Islet precursor cell (in vitro differentiated cells): Measurements from ENCODE around the gene GABARAPL2.
"Not testable (repeated sequence)": the region's sequence is repeated elsewhere in the genome, so short reads cannot be mapped to it uniquely, and the experiment has no call there.

ENCODE experiments used
- DNase-seq: peaks from one replicate; pipeline ENCODE4 v3.0.0-alpha.2; 2018

GABARAPL2 gene

DNA sequence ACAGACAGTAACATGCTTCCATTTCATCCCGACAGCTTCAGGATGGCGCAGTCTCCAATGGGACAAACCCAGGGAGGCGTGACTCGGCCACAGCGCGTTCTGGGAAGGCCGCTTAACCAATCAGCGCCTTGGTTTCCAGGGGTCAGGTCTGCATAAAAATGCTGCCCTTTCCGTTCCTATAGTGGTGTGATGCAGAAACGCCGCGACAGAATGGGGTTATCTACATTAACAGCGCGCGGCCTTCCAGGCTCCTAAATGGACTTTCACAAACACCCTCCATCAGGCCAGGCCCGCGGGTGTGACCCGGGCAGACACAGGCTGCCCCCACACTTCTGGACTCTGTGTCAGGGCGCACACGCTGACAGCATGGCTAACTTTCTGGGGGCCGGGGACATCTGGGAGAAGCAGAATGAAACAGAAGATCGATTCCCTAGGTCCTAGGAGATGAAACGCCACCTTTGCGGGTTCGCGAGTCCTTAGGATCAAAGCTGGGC lies 10.9 kb upstream of the GABARAPL2 start:
- peak; percentile 95 for DNase-seq

DNA sequence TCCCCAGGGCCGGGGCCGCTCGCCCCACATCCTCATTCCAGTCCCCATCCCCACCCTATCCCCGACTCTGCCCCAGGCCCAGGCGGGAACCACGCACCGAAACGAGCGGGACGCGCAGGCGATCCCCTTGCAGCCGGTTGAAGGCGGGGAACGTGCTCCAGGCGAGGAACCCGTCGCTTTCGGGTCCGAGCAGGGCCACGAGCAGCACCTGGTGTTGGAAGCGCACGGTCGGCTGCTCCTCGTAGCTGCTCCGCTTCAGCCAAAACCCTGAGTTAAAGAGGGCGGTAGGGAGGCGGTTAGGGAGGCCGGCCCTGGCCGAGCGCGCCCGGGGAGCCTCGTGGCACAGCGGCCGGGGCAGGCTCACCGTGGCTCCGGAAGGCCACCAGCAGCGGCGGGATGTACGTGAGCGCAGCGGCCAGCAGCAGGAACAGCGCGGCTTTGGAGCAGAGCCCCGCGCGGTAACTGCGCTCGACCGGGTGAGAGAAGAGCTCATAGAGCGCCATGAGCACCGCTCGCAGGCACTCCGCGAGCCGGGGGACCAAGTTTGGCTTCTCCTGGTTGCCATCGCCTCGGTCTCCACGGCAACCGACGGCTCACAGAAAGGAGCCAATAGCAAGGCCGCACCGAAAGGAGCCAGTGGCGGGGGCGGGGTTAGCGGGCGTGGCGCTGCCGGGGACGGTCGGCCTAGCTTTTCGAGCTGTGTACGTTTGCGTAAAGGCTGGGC lies 10.3 kb upstream of the GABARAPL2 start, which contains the start of gene TMEM231:
TMEM231 (minus strand) TSS at position 546 of the 724 bp plus-strand sequence; CDS start at position 503, 43 bp downstream.
- peak; percentile 98 for DNase-seq

DNA sequence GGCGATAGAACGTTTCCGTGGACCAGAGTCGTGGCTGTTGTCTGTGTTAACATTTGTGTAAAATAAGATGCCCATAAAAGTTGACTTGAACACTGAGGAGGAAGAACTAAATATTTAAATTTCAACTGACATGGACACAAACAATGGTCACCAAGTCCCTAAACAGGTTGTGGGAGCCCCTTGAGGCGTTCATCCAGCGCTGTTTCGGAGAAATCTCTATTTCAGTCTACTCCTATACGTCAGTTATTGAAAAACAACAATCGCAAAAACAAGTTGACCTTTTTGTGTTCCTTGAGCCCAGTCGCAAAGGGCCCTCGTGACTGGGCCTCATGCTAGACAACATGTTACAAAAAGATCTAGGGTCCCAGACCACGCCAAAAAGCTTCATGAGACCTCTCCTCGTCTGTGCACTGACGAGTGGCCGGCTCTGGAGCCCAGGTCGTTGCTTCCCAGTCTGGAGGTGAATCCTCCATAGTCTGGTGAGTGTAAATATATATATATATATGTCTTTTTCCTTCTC lies 9.7 kb upstream of the GABARAPL2 start:
- DNase-seq = no peak

DNA sequence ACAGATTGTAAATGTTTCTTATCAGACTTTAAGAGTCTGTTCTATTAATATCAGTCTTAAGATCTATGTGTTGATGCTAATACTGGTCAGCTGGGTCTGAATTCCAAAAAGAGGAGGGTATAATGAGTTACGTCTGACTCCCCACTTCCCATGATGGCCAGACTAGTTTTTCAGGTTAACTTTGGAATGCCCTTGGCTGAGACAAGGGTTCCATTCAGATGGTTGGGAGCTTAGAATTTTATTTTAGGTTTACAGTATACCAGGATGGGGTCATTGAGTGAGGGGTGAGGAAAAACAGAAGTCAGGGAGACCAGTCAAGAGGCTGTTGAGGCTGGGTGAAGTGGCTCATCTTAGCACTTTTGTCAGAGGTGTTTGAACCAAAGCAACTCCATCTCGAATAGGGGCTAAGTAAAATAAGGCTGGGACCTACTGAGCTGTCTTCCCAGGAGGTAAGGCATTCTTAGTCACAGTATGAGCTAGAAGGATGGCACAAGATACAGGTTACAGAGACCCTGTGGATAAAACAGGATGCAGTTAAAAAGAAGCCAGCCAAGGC lies 7.3 kb upstream of the GABARAPL2 start:
- DNase-seq = peak; percentile 63

DNA sequence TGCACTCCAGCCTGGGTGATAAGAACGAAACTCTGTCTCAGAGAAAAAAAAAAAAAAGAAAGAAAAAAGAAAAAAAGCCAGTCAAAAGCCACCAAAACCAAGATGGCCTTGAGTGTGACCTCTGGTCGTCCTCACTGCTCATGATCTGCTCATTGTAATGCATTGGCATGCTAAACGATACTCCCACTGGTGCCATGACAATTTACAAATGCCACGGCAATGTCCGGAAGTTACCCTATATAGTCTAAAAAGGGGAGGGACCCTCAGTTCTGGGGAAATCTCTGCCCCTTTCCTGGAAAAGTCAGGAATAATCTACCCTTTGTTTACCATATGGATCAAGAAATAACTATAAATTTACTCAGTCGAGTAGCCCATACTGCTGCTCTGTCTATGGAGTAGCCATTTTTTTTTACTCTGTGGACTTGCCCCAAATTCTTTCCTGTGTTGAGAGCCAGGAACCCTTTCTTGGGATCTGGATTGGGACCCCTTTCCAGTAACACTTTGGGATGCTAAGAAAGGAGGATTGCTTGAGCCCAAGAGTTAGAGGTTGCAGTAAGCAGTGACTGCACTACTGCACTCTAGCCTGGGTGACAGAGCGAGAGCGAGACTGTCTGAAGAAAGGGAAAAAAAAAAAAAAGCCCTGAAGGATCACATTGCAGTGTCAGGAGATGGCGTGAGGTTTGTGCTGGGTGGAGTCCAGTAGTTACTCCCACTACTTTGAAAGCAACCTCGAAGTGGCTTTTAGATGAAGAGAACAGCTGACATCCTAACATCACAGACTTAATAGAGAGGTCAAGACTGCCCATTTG lies 6.4 kb upstream of the GABARAPL2 start:
- DNase-seq = peak; percentile 76

DNA sequence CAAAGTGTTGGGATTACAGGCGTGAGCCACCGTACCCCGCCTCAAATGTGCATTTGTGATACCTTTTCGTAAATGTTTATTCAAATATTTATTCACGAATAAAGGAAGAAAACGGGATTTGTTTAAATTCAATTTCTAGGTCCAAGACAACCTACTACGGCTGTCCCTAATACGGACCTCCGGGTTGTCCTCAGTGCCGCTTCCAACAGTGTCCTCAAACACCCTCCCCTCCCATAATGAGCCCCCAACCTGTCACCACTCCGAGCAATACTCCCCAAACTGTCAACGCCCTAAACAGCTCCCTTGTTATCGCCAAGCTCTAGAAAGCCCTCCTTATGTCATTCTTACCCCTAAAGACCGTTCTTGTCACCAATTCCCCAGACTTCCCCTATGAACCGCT lies 539 bp upstream of the GABARAPL2 start:
- no peak for DNase-seq

DNA sequence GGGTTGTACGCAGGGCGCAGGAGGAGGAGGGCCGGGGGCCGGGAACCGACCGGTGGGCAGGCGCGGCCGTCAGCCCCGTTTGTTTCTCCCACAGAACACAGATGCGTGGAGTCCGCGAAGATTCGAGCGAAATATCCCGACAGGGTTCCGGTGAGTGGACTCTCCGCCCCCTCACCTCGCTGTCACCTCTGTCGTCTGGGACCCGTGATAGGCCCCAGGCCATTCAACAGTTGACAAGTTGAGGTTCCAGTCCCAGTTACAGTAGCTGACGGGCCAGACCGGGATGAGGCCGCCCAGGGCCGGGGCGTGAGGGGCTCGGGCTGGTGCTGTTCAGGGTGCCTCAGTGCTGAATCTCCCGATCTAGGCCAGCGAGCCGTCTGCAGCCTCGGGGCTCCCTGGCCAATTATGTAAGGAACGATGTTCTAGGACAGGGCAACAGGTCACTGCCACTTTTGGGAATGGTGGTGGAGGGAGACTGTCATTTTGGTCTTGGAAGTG lies 628 bp downstream of the GABARAPL2 start:
- DNase-seq = no peak

DNA sequence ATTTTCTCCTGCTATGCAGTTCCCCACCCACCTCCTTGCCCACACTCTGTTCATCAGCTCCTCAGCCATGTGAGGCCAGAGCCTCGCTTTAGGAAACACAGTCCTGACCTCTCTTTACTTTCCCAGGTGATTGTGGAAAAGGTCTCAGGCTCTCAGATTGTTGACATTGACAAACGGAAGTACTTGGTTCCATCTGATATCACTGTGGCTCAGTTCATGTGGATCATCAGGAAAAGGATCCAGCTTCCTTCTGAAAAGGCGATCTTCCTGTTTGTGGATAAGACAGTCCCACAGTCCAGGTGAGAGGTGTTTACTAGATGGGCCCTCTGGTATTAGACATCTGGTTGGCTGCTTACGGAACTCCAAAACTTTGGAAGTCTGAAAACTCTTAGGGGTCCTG lies 1.7 kb downstream of the GABARAPL2 start:
- no peak for DNase-seq

DNA sequence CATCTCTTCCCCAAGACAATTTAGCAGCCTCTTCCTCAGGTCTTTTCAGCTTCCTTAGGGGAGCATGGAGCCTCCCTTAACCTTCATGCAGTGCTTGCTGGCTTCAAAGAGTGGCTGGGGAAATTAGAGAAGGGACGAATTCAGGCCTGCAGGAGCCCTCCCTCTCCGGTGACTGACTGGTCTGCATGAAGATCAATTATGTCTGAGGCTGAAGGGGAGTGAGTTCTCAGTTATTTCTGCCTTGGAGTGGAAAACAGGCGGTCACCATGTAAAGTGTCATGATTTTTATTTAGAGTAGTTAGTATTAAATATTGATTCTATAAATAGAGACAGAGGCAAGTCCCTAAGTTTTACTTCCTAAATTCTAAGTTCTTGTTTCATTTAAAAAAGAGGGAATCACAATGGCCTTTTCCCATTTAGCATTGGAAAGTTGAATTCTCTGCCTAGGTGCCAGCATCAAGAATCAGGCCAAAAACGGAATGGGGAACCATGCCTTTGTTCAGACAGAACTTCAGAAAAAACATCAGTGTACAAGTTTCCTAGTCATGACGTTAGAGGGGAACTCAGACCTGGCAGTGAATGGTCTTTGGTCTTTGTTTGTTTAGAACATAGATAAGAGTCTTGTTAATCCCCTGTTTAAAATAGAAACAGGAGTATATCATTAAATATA lies 4.4 kb downstream of the GABARAPL2 start:
- no peak for DNase-seq

DNA sequence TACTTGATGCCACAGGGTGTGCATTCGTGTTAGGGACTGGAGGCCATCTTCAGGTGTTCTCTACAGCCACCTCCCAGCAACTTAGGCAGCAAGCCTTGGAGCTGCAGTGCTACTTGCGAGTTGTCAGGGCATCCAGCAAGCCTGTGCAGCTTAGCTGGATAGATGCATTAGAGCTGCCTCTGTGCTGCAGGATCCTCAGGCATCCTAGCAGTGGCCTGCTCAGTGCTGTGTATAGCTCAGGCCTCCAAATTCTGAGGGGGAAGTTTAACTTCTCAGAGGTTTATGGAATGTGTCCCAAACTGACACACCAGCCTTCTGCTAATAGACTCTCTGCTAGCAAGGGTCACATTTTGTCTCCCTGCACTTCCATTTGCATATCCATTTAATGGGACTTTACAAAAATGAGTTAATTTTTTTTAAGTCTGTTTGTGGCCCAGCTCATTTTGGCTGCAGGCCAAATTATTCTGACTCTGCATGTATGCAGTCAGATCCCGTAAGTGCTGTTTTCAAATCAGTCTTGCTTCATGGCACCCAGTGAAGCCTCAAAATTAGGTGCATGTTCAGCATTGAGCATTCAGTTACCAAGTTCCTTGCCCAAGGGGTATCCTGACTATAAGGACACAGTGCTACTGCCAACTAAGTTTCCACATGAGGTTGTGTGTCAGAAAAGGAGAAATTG lies 6.8 kb downstream of the GABARAPL2 start:
- no peak for DNase-seq

DNA sequence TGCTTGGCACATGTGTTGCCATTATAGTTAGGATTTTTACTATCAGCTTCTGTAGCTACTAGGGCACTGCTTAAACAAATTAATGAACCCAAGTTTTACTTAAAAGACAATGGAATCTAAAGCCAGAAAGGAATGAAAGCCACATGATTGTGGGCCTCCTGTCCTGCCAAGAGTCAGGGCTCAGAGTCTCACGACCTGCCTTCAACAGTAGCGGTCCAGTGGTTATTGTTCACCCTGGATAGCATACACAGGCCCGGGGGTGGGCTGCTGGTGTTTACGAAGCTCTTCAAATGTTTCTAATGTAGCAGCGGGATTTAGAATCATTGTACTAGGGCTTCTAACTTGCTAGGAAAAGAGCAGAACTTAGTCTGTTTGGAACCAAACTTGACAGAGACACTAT lies 7.8 kb downstream of the GABARAPL2 start:
- DNase-seq = no peak

DNA sequence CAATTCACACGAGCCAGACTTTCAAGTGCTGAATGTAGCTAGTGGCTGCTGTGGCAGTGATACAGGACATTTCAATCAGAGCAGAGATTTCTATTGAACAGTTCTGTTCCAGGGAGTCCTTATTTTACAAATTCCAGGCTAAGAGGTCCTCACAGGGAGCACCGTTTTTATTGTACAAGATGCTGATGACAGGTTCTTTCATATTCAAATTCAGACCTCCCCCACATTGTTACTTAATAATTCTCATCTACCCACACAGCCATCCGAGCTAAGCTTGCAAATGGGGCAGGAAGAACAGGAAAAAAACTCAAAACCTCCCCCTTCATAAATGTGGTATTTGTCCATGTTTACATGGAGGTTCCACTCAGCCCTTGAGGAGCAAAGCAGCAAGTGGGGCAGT lies 9.8 kb downstream of the GABARAPL2 start:
- no peak for DNase-seq

DNA sequence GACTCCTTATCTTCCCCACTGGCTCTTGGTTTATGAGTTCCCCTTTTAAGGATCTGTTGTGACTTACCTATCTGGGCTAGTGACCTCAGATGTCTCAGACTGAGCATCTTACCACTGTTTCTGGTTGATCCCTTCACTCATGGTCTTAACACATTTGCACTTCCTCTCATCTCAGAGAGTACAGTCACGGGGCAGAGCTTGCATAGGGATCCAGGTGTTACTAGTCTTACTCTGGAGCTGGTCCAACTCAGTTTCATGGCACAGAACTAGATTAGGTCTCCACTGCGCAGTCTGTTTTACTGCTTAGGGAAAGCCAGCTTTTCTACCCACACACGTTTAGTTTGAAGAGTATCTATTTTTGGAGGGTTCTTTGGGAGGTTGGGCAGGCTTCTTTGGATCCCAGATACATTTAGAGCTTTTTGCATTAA lies 10.2 kb downstream of the GABARAPL2 start:
- no peak for DNase-seq

DNA sequence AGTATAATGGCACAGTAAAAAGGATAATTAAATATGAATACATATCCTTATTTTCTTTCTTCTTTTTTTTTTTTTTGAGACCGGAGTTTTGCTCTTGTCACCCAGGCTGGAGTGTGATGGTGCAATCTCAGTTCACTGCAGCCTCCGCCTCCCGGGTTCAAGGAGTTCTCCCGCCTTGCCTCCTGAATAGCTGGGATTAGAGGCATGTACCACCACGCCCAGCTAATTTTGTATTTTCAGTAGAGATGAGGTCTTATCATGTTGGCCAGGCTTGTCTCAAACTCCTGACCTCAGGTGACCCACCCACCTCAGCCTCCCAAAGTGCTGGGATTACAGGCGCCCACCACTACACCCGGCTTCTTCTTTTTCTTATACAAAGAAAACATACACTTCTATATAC lies 12.0 kb downstream of the GABARAPL2 start:
- no peak for DNase-seq

DNA sequence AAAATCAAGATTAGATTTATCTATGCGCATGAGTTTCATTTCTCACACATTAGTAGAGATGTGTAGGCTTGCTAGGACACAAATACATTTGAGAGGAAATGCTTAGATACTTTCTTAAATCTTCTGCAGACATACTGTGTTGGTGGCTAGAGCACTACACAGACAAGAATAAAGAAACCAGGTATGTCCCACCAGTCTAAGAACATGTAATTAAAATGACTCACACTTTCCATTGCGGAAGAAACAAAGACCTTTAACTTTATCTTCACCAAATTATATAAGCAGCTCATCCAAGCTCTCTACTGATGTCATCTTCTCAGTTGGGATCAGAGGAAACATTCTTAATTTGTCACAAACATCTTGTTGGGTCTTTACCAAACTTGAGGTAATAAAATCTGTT lies 12.5 kb downstream of the GABARAPL2 start:
- DNase-seq = no peak

DNA sequence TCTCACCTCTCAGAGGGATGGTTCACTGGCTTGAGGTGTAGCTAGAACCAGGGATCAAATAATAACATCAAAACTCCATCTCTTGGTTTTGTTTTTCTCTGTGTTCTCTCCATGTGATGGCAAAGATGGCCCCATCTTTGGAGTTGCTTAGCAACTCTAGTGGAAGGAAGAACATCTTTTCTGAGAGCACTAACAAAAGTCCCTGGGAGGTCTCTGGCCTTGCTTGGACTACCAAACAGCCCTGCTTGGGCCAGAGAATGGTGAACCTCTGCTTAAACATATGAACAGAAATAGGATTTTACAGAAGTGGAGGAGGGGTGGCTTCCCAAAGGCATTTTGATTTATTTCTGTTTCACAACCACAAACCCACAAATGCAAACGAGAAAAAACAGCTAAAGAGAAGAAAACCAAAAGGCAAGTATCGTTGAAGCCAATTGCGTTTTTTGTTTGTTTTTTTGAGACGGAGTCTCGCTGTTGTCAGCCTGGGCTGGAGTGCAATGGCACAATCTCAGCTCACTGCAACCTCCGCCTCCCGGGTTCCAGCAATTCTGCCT lies 13.2 kb downstream of the GABARAPL2 start:
- DNase-seq = no peak

DNA sequence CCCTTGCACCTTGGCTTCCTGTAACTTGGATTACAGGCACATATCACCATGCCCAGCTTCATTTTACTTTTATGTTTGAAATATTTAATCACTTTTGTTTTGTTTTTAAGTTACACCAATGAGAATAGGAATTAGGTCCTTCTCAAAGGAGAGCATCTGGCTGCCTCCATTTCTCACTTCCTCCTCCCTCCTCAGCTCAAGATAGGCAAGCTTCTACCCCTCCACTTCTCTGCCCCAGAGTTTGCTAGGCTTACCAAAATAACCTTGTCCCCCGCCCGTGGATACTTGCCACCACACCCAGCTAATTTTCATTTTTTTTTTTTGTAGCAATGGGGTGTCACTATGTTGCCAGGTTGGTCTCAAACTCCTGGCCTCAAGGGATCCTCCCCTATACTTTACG lies 17.9 kb downstream of the GABARAPL2 start:
- DNase-seq = no peak

DNA sequence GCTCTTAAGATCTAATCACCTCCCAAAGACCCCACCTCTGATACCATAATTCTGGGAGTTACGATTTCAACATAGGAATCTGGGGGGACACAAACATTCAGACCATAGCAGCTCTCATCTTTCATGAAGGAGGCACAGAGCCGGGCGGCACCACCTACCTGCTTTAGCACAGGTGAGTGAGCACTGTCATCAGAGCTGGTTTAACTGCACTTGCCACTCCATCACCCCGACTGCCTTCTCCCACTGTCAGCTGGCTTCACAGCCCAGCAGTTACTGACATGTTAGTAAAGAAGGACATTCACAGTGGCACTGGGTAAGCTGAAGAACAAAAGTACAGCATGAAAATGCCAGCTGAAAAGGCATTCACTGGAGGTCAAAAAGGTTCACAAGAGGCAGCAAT lies 22.5 kb downstream of the GABARAPL2 start:
- DNase-seq = no peak

DNA sequence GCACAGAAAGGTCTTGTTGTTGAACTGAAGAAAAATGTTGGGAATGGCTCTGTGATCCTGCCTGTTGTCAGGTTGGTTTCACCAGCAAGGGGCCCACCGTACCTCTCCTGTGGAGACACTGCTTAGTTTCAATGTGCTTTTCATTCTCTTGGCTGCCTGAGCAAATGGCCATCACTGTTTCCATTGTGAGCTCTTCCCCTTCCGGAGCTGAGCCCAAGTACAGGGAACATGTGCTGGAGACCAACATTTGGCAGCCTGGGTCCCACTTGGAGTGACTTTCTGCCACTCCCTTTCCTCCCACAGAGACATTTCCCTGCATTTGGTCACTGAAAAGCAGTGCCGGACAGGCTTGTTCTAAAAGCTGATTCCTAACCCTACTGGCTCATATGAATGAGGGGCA lies 23.1 kb downstream of the GABARAPL2 start:
- no peak for DNase-seq

DNA sequence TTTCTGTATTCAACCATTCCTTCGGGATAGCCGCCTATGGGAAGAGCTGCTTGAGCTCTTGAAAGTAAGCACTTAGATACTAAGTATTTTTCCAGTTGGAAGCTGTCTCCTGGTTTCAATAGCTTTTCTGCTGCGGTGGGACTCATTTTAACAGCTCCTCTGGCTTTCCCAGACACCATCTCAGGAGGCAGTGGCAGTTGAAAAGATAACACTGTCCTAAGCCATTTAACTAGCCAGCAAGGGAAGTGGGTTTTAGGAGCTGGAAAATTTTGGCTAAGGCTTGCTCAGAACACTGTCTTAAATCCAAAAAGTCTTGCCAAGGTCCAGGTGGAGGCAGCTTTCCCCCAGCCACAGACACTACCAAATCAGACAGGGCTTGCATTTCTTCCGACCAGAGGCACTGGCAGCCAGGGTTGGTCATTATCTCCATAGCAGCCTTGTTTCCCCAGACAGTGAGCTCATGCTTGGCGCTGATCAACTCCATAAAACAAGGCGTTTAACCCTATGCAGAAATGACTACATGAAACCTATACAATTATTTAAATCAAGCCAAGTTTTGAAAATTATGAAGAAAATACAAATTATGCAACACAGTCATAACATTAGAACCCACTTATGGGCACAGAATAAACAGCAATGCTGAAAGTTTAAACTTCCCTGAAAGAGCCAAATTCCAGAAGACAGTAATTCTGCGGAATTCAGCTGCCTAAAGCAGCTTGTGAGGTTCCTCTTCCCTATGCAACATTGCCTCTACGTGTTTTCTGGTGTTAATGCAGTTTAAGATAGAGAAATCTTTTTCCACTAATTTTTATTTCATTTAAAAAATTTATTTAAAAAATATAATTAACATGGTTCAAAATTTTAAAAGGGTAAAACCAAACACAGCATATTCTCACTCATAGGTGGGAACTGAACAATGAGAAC lies 25.0 kb downstream of the GABARAPL2 start:
- DNase-seq = peak; percentile 88

DNA sequence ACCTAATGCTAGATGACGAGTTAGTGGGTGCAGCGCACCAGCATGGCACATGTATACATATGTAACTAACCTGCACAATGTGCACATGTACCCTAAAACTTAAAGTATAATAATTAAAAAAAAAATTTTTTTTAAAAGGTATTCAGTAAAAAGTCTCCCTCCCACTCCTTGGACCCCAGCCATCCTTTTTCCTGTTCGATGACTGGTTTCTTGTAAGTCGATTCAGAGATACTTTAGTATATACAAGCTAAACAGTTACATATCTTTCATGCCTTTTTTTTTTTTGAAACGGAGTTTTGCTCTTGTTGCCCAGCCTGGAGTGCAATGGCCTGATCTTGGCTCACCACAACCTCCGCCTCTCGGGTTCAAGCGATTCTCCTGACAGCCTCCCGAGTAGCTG lies 25.7 kb downstream of the GABARAPL2 start:
- not testable (repeated sequence) for DNase-seq
